Panc1 (cell line): Measurements from ENCODE around the gene CLDN4. TPM values are rescaled to one million over a fixed set of nuclear protein-coding genes. Genes with fewer than 3 reads are reported as not detected.
A peak's percentile ranks its signal among the peaks of the same experiment; 100 is the strongest.

Source experiments
- ATAC-seq: fragments of 200-7000 bp; cut with Tn5 transposase; 2 replicates; pipeline ENCODE4 v1.9.1; 2020; ENCODE audit warnings: mild to moderate bottlenecking, moderate library complexity
- BruUV-seq: library from RNA; stranded (reverse); fragments of 400-500 nt; replicated peaks from 2 replicates; lab custom pipeline; 2021; lab: Mats Ljungman, UMichigan
- CTCF ChIA-PET: fragments of 300-600 bp; sonication (Branson Sonifier 250); formaldehyde crosslinking; loops from one replicate; lab custom pipeline; 2022; ENCODE audit warnings: antibody characterized with exemption; lab: Charles Lee
- POLR2A ChIA-PET: fragments of 300-600 bp; sonication (Branson Sonifier 250); formaldehyde crosslinking; loops from one replicate; lab custom pipeline; 2022; ENCODE audit warnings: antibody characterized with exemption; lab: Charles Lee
- DNase-seq: peaks from one replicate; pipeline ENCODE4 v3.0.0-alpha.2; 2010; ENCODE audit warnings: low read depth, low spot score
- H3K27ac ChIP-seq: 2 replicates; pipeline ENCODE4 v1.5.1; 2011; ENCODE audit warnings: mild to moderate bottlenecking, low read length, inconsistent platforms
- H3K27me3 ChIP-seq: fragments of 200-500 bp; sonication (Bioruptor generic); 2 replicates; pipeline ENCODE4 v1.6.0; 2014; ENCODE audit warnings: low read length, inconsistent platforms; ENCODE audit not compliant: control insufficient read depth, insufficient read depth
- H3K36me3 ChIP-seq: fragments of 200-500 bp; sonication (Bioruptor generic); 2 replicates; pipeline ENCODE4 v1.5.1; 2014; ENCODE audit warnings: inconsistent platforms, mild to moderate bottlenecking, low read length, moderate library complexity; ENCODE audit not compliant: control insufficient read depth, insufficient read depth
- H3K4me1 ChIP-seq: 2 replicates; pipeline ENCODE4 v1.5.1; 2011; ENCODE audit warnings: inconsistent platforms, mild to moderate bottlenecking, low read length, moderate library complexity; ENCODE audit not compliant: control insufficient read depth, insufficient read depth
- H3K4me3 ChIP-seq, 2 experiments: 2 replicates each; pipeline ENCODE4 v1.5.1; 2011 to 2012; ENCODE audit warnings: low read depth in 2 of 2, low read length in 2 of 2, mild to moderate bottlenecking in 2 of 2, inconsistent platforms in 1 of 2, moderate library complexity in 1 of 2
- H3K9me3 ChIP-seq: fragments of 200-500 bp; sonication (Bioruptor generic); 2 replicates; pipeline ENCODE4 v1.5.1; 2014; ENCODE audit warnings: low read depth, mild to moderate bottlenecking, inconsistent platforms, low read length, moderate library complexity; ENCODE audit not compliant: control insufficient read depth, insufficient read depth
- CTCF ChIP-seq: fragments of 450-650 bp; IDR thresholded peaks from 2 replicates; pipeline ENCODE4 v1.5.1; 2017; ENCODE audit warnings: mild to moderate bottlenecking
- POLR2AphosphoS5 ChIP-seq: IDR thresholded peaks from 2 replicates; pipeline ENCODE4 v1.6.1; 2012; ENCODE audit warnings: mild to moderate bottlenecking, low read depth, low read length, moderate library complexity
- REST ChIP-seq, 2 experiments: IDR thresholded peaks; 2 replicates each; pipeline ENCODE4 v1.6.1; 2011 to 2012; ENCODE audit warnings: low read depth in 2 of 2, control low read depth in 1 of 2, low read length in 1 of 2, mild to moderate bottlenecking in 1 of 2, moderate library complexity in 1 of 2; ENCODE audit not compliant: insufficient read depth in 1 of 2
- SIN3A ChIP-seq: IDR thresholded peaks from 2 replicates; pipeline ENCODE4 v1.6.1; 2012; ENCODE audit warnings: low read depth, mild to moderate bottlenecking, low read length, moderate library complexity, borderline replicate concordance; ENCODE audit not compliant: insufficient read depth
- TCF7L2 ChIP-seq: IDR thresholded peaks from 2 replicates; pipeline ENCODE4 v1.6.1; 2011; ENCODE audit warnings: mild to moderate bottlenecking, low read depth, low read length, inconsistent platforms
- in situ Hi-C: cut with HindIII; loops from 2 replicates; pipeline ENCODE4 v1.10.0; 2016; ENCODE audit warnings: low sequenced_read_pairs, low pct_unique_long_range_greater_than_20kb
- intact Hi-C: fragments of 100-400 bp; cut with micrococcal nuclease; formaldehyde crosslinking; loops from one replicate; pipeline ENCODE4 v1.10.0; 2022; ENCODE audit not compliant: unreplicated experiment
- total RNA-seq: library from RNA; stranded (reverse); gene quantifications from one replicate; pipeline ENCODE4 v1.2.1, GENCODE V29; 2021; ENCODE audit not compliant: unreplicated experiment

Gene CLDN4
- total RNA-seq, 1 experiment from 2014 or later = 295 TPM

GRCh38 chr7:73809467-73809951, 21.3 kb upstream of the CLDN4 start:
- TF ChIP-seq SIN3A = no peak
- TF ChIP-seq TCF7L2 = no peak
- no peak for TF ChIP-seq CTCF
- TF ChIP-seq REST (IDR thresholded peaks at IDR 0.05; ENCODE audit: insufficient read depth in 1 of 2, low read depth in 2 of 2, low read length in 1 of 2) = no peak
- no peak for TF ChIP-seq POLR2AphosphoS5
- intact Hi-C loops (no loop called here), in situ Hi-C loops (no loop called here)
- ChIA-PET POLR2A (interaction anchor here (0.6 kb wide), 1 partner anchor 148 kb away, joined by 7 read pairs; no protein-coding TSS in a partner anchor), CTCF (interaction anchor here (0.6 kb wide), 1 partner anchor 190 kb away, joined by 10 read pairs; no protein-coding TSS in a partner anchor)
- Histone ChIP-seq H3K9me3 (no peaks in the 10 kb centered on the region), H3K27me3 (no peaks in the 10 kb centered on the region), H3K27ac (peak overlapping the region; percentile 39; the same call in 1 of the 2 replicates), H3K4me1 (peaks cover 6% of the 10 kb centered on the region; the same call in 1 of the 2 replicates), H3K4me3 (no peak overlapping the region), H3K36me3 (no peaks in the 10 kb centered on the region)
- BruUV-seq = no TSS peak
- DNase-seq = no peak
- ATAC-seq = peak; percentile 56

- Histone ChIP-seq H3K27me3 (no peaks in the 10 kb centered on the region), H3K27ac (no peak overlapping the region), H3K36me3 (no peaks in the 10 kb centered on the region), H3K9me3 (no peaks in the 10 kb centered on the region), H3K4me1 (0 out of 2 replicates have a peak, but pooled peaks cover 3% of the 10 kb centered on the region), H3K4me3 (no peak overlapping the region)
- in situ Hi-C loops = no loop called here
- ChIA-PET POLR2A (interaction anchor here (1.3 kb wide), 1 partner anchor 39 kb away, joined by 3 read pairs; no protein-coding TSS in a partner anchor), CTCF (interaction anchor here (0.6 to 1.4 kb wide), 3 partner anchors 17 to 257 kb away, joined by 4 read pairs; no protein-coding TSS in a partner anchor)
- no peak for DNase-seq
- TF ChIP-seq POLR2AphosphoS5 = no peak
- TF ChIP-seq SIN3A = no peak
- TF ChIP-seq TCF7L2 = no peak
- no peak for TF ChIP-seq REST (IDR thresholded peaks at IDR 0.05; ENCODE audit: insufficient read depth in 1 of 2, low read depth in 2 of 2, low read length in 1 of 2)
- TF ChIP-seq CTCF = no peak
- no peak; the same call in none of the 2 replicates for ATAC-seq
- BruUV-seq = no TSS peak
- intact Hi-C loops = loop anchor here (5.0 kb wide), 1 partner anchor 46 kb away; no protein-coding TSS in a partner anchor
Measured at GRCh38 chr7:73810998-73811360, 19.8 kb upstream of the CLDN4 start.
